Esophagus (tissue), 2 donors: ENCODE results near the gene PAX8. TPM values are rescaled to one million over a fixed set of nuclear protein-coding genes. Genes with fewer than 3 reads are reported as not detected.
"Not testable (repeated sequence)": the region's sequence is repeated elsewhere in the genome, so short reads cannot be mapped to it uniquely, and the experiment has no call there.

ENCODE experiments used
- H3K27ac ChIP-seq, 2 donors: one replicate each; pipeline ENCODE4 v1.5.1; 2013; ENCODE audit warnings: low read depth in 2 of 2, mild to moderate bottlenecking in 2 of 2, inconsistent platforms in 1 of 2, low read length in 1 of 2, moderate library complexity in 1 of 2
- H3K27me3 ChIP-seq, 2 donors: one replicate each; pipeline ENCODE4 v1.6.1; 2013; ENCODE audit warnings: low read length in 2 of 2, control low read depth in 1 of 2, mild to moderate bottlenecking in 1 of 2; ENCODE audit not compliant: insufficient read depth in 2 of 2, control insufficient read depth in 1 of 2
- H3K36me3 ChIP-seq, 2 donors: one replicate each; pipeline ENCODE4 v1.6.1; 2013; ENCODE audit warnings: low read length in 1 of 2; ENCODE audit not compliant: control insufficient read depth in 2 of 2, insufficient read depth in 2 of 2
- H3K4me1 ChIP-seq, 2 donors: one replicate each; pipeline ENCODE4 v1.6.1; 2013; ENCODE audit warnings: low read length in 1 of 2; ENCODE audit not compliant: control insufficient read depth in 2 of 2, insufficient read depth in 2 of 2
- H3K4me3 ChIP-seq, 2 donors: one replicate each; pipeline ENCODE4 v1.5.1; 2013; ENCODE audit warnings: low read length in 2 of 2, mild to moderate bottlenecking in 2 of 2, low read depth in 1 of 2, moderate library complexity in 1 of 2
- H3K9me3 ChIP-seq, 2 donors: one replicate each; pipeline ENCODE4 v1.6.1; 2013; ENCODE audit warnings: mild to moderate bottlenecking in 2 of 2, low read depth in 1 of 2, low read length in 1 of 2, moderate library complexity in 1 of 2; ENCODE audit not compliant: control insufficient read depth in 2 of 2, insufficient read depth in 1 of 2
- WGBS, 2 donors: extraction: QIAGEN DNeasy Blood & Tissue Kit; methylation state at CpG; one replicate each; pipeline ENCODE4 v1.1.7; 2013; 5-methylcytosine and 5-hydroxymethylcytosine counted together
- polyA plus RNA-seq, 2 donors: library from polyadenylated mRNA; stranded (reverse); fragments of 200-250 nt; gene quantifications; one replicate each; pipeline ENCODE4 v1.2.3, GENCODE V29; 2013
- donor health status: healthy with polysubstance abuse.
- donor health status: Bipolar disorder and iron deficiency.

The PAX8 gene
- polyA plus RNA-seq, 2 donors: 0.28 to 4.0 TPM

GRCh38 chr2:113240915-113241911 lies 37.5 kb downstream of the PAX8 start:
- Histone ChIP-seq H3K4me1 (peaks cover 9 to 18% of the 10 kb centered on the region in 2 donors), H3K4me3 (no peak overlapping the region), H3K36me3 (no peaks in the 10 kb centered on the region), H3K27ac (peak overlapping the region; percentile 82 to 97), H3K27me3 (no peaks in the 10 kb centered on the region), H3K9me3 (no peaks in the 10 kb centered on the region)
- 61 to 71% methylated on average over 18 of the region's 18 CpGs for WGBS, 2 donors

- Histone ChIP-seq H3K27ac (peak overlapping the region; percentile 82 to 97), H3K4me1 (peaks cover 9 to 18% of the 10 kb centered on the region in 2 donors), H3K36me3 (no peaks in the 10 kb centered on the region), H3K27me3 (no peaks in the 10 kb centered on the region), H3K4me3 (no peak overlapping the region), H3K9me3 (no peaks in the 10 kb centered on the region)
- WGBS, 2 donors: 20 to 25% methylated on average over 15 of the region's 15 CpGs
These were observed 38.4 kb downstream of the PAX8 start for GRCh38 chr2:113240150-113240914.

- no peaks in the 10 kb centered on the region for H3K36me3 ChIP-seq
- peak overlapping the region; percentile 82 to 97 for H3K27ac ChIP-seq
- H3K4me3 ChIP-seq: no peak overlapping the region
- H3K4me1 ChIP-seq: peaks cover 9 to 18% of the 10 kb centered on the region in 2 donors
- H3K27me3 ChIP-seq: no peaks in the 10 kb centered on the region
- WGBS, 2 donors: 89 to 91% methylated on average over 9 of the region's 9 CpGs
- H3K9me3 ChIP-seq: no peaks in the 10 kb centered on the region
These were observed 39.6 kb downstream of the PAX8 start for GRCh38 chr2:113238871-113239839.

GRCh38 chr2:113237604-113238160 lies 41.0 kb downstream of the PAX8 start:
- Histone ChIP-seq H3K36me3 (no peaks in the 10 kb centered on the region), H3K9me3 (no peaks in the 10 kb centered on the region), H3K4me3 (peak overlapping the region in 1 of 2 donors; percentile 56), H3K27ac (peak overlapping the region in 1 of 2 donors; percentile 38), H3K27me3 (no peaks in the 10 kb centered on the region), H3K4me1 (peaks cover 9 to 18% of the 10 kb centered on the region in 2 donors)
- WGBS, 2 donors: 74 to 92% methylated on average over 9 of the region's 9 CpGs

GRCh38 chr2:113236367-113237159 lies 42.2 kb downstream of the PAX8 start:
- H3K27me3 ChIP-seq: no peaks in the 10 kb centered on the region
- peaks cover 8 to 12% of the 10 kb centered on the region in 2 donors for H3K4me1 ChIP-seq
- no peaks in the 10 kb centered on the region for H3K36me3 ChIP-seq
- no peaks in the 10 kb centered on the region for H3K9me3 ChIP-seq
- peak overlapping the region in 1 of 2 donors; percentile 56 for H3K4me3 ChIP-seq
- WGBS, 2 donors: 80 to 92% methylated on average over 32 to 38 of the region's 38 CpGs
- peak overlapping the region in 1 of 2 donors; percentile 93 for H3K27ac ChIP-seq

GRCh38 chr2:113235347-113236226 lies 43.1 kb downstream of the PAX8 start:
- H3K4me3 ChIP-seq: peak overlapping the region in 1 of 2 donors; percentile 56
- H3K9me3 ChIP-seq, H3K4me1 ChIP-seq, H3K36me3 ChIP-seq, H3K27me3 ChIP-seq: not testable (repeated sequence)
- WGBS, 2 donors: 50 to 94% methylated on average over 40 to 74 of the region's 74 CpGs
- peak overlapping the region in 1 of 2 donors; percentile 93 for H3K27ac ChIP-seq

GRCh38 chr2:113234721-113235346 lies 43.9 kb downstream of the PAX8 start:
- H3K36me3 ChIP-seq: no peaks in the 10 kb centered on the region
- peaks cover under 1 to 4% of the 10 kb centered on the region in 2 donors for H3K4me1 ChIP-seq
- no peaks in the 10 kb centered on the region for H3K27me3 ChIP-seq
- no peaks in the 10 kb centered on the region for H3K9me3 ChIP-seq
- peak overlapping the region in 1 of 2 donors; percentile 56 for H3K4me3 ChIP-seq
- H3K27ac ChIP-seq: peak overlapping the region in 1 of 2 donors; percentile 56
- WGBS, 2 donors: 69 to 95% methylated on average over 16 of the region's 16 CpGs
